ENCODE data around the gene CAPN7. TPM values are rescaled to one million over a fixed set of nuclear protein-coding genes. Genes with fewer than 3 reads are reported as not detected.

Gene CAPN7
- total RNA-seq, 1 experiment from 2014 or later = 40.3 TPM

- CTCF ChIA-PET = no interaction called here
Observed at GRCh38 chr3:15290736-15291135, 84.7 kb downstream of the CAPN7 start.

DNA sequence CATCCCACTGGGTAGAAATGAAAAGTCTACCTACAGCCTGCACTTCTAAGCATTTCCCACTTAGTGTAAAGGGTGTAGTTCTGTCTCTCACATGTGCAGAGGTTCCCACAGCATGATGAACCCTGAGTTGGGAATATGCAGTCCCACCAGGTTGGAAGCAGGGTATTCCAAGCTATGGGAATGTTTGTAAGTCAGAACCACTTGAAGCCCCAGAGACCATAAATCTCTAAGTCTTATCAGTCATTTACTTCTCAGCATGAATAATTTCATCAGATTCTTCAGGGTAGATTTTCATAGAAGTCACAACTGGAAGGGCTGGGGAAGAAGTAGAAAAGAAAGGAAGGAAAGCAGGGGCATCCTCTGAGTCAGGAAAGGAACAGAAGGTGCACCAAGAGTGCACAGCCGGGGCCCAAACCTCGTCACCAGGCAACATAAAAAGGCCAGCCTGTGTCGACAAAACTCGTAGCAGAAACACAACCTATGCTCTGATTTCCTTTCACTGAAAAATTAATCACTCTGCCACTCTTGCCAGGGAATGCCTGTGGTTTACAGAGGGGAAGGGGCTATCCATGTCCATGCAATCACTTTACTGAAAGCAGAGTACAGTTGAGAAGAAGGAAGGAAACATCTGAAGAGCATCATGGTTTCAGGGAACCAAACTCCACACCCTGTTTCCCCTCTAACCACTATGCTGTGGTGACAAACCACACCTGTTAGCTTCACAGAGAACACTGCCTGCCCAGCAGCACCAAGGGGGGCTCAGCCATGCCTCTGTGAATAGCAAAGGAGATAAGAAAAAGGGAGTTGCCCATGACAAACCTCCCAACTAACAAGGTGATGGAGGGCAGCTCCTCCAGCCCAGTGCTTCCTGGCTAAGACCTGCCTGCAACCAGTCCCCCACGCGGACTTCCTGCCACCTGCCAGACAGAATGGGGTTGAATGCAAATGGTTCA, 85.8 kb downstream of the CAPN7 start:
- Histone ChIP-seq H3K4me3 (ENCODE audit: low read depth, low read length) (no peak overlapping the region), H3K4me1 (0 out of 2 replicates have a peak, but pooled peaks cover 2% of the 10 kb centered on the region), H3K36me3 (ENCODE audit: control insufficient read depth, insufficient read depth, low read length) (no peaks in the 10 kb centered on the region), H3K9me3 (no peaks in the 10 kb centered on the region), H3K27me3 (replicated peaks; ENCODE audit: control insufficient read depth, insufficient read depth, low read length) (no peaks in the 10 kb centered on the region)
- H3K4me3 Mint-ChIP-seq (ENCODE audit: unreplicated experiment) = no peak overlapping the region
- H3K9me3 Mint-ChIP-seq (ENCODE audit: unreplicated experiment) = peaks cover 17% of the 10 kb centered on the region
- H3K36me3 Mint-ChIP-seq (ENCODE audit: insufficient read depth, unreplicated experiment) = peaks cover 28% of the 10 kb centered on the region
- ChIA-PET POLR2A (no interaction called here), CTCF (no interaction called here)
- no peaks in the 10 kb centered on the region for H3K27me3 Mint-ChIP-seq (ENCODE audit: insufficient read depth, unreplicated experiment)
- H3K4me1 Mint-ChIP-seq (ENCODE audit: low read depth, unreplicated experiment) = peaks cover 13% of the 10 kb centered on the region
- no TSS peak for BruUV-seq (replicated peaks)
- H3K27ac Mint-ChIP-seq (ENCODE audit: unreplicated experiment) = no peak overlapping the region
- intact Hi-C loops (cut with micrococcal nuclease; ENCODE audit: unreplicated experiment) = no loop called here
- no peak for DNase-seq
- TF ChIP-seq CTCF (IDR thresholded peaks at IDR 0.05; ENCODE audit: insufficient read depth in 1 of 2, low read depth in 1 of 2, low read length in 1 of 2, severe bottlenecking in 1 of 2, unreplicated experiment in 1 of 2) = no peak

More at GRCh38 chr3:15290736-15291135, 84.7 kb downstream of the CAPN7 start:
- no peaks in the 10 kb centered on the region for H3K9me3 ChIP-seq
- H3K9me3 Mint-ChIP-seq (ENCODE audit: unreplicated experiment) = peaks cover 16% of the 10 kb centered on the region
- no peak overlapping the region for H3K4me3 ChIP-seq (ENCODE audit: low read depth, low read length)
- H3K36me3 Mint-ChIP-seq (ENCODE audit: insufficient read depth, unreplicated experiment) = peaks cover 32% of the 10 kb centered on the region
- H3K27ac Mint-ChIP-seq (ENCODE audit: unreplicated experiment) = no peak overlapping the region
- no peak for TF ChIP-seq CTCF (IDR thresholded peaks at IDR 0.05; ENCODE audit: insufficient read depth in 1 of 2, low read depth in 1 of 2, low read length in 1 of 2, severe bottlenecking in 1 of 2, unreplicated experiment in 1 of 2)
- no peaks in the 10 kb centered on the region for H3K27me3 Mint-ChIP-seq (ENCODE audit: insufficient read depth, unreplicated experiment)
- no peaks in the 10 kb centered on the region for H3K36me3 ChIP-seq (ENCODE audit: control insufficient read depth, insufficient read depth, low read length)
- POLR2A ChIA-PET = no interaction called here
- BruUV-seq (replicated peaks) = no TSS peak
- DNase-seq = no peak
- H3K4me1 Mint-ChIP-seq (ENCODE audit: low read depth, unreplicated experiment) = peaks cover 13% of the 10 kb centered on the region
- no peak overlapping the region for H3K4me3 Mint-ChIP-seq (ENCODE audit: unreplicated experiment)
- intact Hi-C loops (cut with micrococcal nuclease; ENCODE audit: unreplicated experiment) = no loop called here
- H3K4me1 ChIP-seq = 0 out of 2 replicates have a peak, but pooled peaks cover 2% of the 10 kb centered on the region
- H3K27me3 ChIP-seq (replicated peaks; ENCODE audit: control insufficient read depth, insufficient read depth, low read length) = no peaks in the 10 kb centered on the region

DNA sequence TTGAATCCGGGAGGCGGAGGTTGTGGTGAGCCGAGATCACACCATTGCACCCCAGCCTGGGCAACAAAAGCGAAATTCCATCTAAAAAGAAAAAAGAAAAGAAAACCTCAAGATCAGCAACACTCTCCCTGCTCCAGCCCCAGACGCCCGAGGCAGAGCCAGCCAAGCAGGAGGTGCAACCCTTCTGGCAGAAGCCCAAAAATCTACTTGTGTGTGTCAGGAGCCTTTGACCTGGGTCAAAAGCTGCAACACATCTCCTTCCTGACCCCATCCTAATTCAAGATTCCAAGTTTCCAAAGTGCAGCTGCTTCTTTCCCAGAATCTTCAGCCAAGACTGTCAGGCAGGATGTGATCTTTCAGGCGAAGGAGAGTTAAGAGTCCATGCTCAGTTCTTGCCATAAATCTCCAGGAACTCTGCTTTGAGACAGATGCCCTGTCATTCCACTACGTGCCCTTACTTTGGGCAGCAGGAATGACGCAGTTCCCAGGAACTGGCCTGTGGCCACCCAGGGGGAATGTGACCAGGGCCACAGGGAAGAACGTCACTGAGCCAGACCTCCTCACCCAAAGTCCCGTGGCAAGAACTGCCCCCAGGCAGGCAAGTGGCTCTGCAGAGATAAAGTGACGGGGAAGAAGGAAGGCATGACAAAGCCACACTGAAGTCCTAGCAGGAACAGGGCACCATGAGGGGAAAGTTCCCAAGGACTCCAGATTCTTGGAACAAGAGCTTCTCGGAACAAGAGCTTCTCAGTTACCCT, 86.9 kb downstream of the CAPN7 start:
- Histone ChIP-seq H3K36me3 (ENCODE audit: control insufficient read depth, insufficient read depth, low read length) (no peaks in the 10 kb centered on the region), H3K4me3 (ENCODE audit: low read depth, low read length) (no peak overlapping the region), H3K4me1 (0 out of 2 replicates have a peak, but pooled peaks cover 2% of the 10 kb centered on the region), H3K27me3 (replicated peaks; ENCODE audit: control insufficient read depth, insufficient read depth, low read length) (no peaks in the 10 kb centered on the region), H3K9me3 (no peaks in the 10 kb centered on the region)
- CTCF ChIA-PET = no interaction called here
- no peak for TF ChIP-seq CTCF (IDR thresholded peaks at IDR 0.05; ENCODE audit: insufficient read depth in 1 of 2, low read depth in 1 of 2, low read length in 1 of 2, severe bottlenecking in 1 of 2, unreplicated experiment in 1 of 2)
- Mint-ChIP-seq H3K27me3 (ENCODE audit: insufficient read depth, unreplicated experiment) (no peaks in the 10 kb centered on the region), H3K4me3 (ENCODE audit: unreplicated experiment) (no peak overlapping the region), H3K4me1 (ENCODE audit: low read depth, unreplicated experiment) (peaks cover 13% of the 10 kb centered on the region), H3K36me3 (ENCODE audit: insufficient read depth, unreplicated experiment) (peaks cover 22% of the 10 kb centered on the region), H3K9me3 (ENCODE audit: unreplicated experiment) (peaks cover 17% of the 10 kb centered on the region), H3K27ac (ENCODE audit: unreplicated experiment) (no peak overlapping the region)
- no peak for DNase-seq
- no TSS peak for BruUV-seq (replicated peaks)
- intact Hi-C loops (cut with micrococcal nuclease; ENCODE audit: unreplicated experiment) = no loop called here
- POLR2A ChIA-PET = no interaction called here

Measured in Caco-2 (cell line).